Activated T-cell treated with anti-CD3 and anti-CD28 coated beads, Interleukin-2, amount 50 U/mL, for 24 hours (primary cell): ENCODE results near the gene NEIL3.

ENCODE experiments used
- DNase-seq: peaks from one replicate; pipeline ENCODE4 v3.0.0-alpha.2; 2020
- H3K27ac Mint-ChIP-seq: 2 replicates; pipeline ENCODE4 v1.8.0; 2020; ENCODE audit warnings: mild to moderate bottlenecking, mixed read lengths
- H3K27me3 Mint-ChIP-seq: 2 replicates; pipeline ENCODE4 v1.8.0; 2020; ENCODE audit warnings: mixed read lengths
- H3K36me3 Mint-ChIP-seq: 2 replicates; pipeline ENCODE4 v1.8.0; 2020; ENCODE audit warnings: low read depth, mixed read lengths
- H3K4me1 Mint-ChIP-seq: 2 replicates; pipeline ENCODE4 v1.8.0; 2020; ENCODE audit warnings: low read depth, mixed read lengths
- H3K4me3 Mint-ChIP-seq: 2 replicates; pipeline ENCODE4 v1.8.0; 2020; ENCODE audit warnings: mild to moderate bottlenecking, moderate library complexity, mixed read lengths
- H3K9me3 Mint-ChIP-seq: 2 replicates; pipeline ENCODE4 v1.8.0; 2020; ENCODE audit warnings: mixed read lengths

Gene NEIL3, protein sequence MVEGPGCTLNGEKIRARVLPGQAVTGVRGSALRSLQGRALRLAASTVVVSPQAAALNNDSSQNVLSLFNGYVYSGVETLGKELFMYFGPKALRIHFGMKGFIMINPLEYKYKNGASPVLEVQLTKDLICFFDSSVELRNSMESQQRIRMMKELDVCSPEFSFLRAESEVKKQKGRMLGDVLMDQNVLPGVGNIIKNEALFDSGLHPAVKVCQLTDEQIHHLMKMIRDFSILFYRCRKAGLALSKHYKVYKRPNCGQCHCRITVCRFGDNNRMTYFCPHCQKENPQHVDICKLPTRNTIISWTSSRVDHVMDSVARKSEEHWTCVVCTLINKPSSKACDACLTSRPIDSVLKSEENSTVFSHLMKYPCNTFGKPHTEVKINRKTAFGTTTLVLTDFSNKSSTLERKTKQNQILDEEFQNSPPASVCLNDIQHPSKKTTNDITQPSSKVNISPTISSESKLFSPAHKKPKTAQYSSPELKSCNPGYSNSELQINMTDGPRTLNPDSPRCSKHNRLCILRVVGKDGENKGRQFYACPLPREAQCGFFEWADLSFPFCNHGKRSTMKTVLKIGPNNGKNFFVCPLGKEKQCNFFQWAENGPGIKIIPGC

GRCh38 chr4:177309522-177310371 lies at the start of gene NEIL3:
Gene NEIL3, plus strand, starts transcription at chr4:177309874. Its CDS starts 80 bp downstream, at chr4:177309954.
- Mint-ChIP-seq H3K27ac (peak within 1 kb of the TSS; percentile 95), H3K27me3 (no peaks in the 10 kb centered on the region), H3K36me3 (peaks cover 7% of the 10 kb centered on the region), H3K4me1 (peaks cover 28% of the 10 kb centered on the region), H3K4me3 (peak within 1 kb of the TSS; percentile 94), H3K9me3 (no peaks in the 10 kb centered on the region)
- DNase-seq: peak; percentile 98

GRCh38 chr4:177263818-177264217 lies 45.9 kb upstream of the NEIL3 start:
- H3K4me3 Mint-ChIP-seq: no peak overlapping the region
- H3K27ac Mint-ChIP-seq: no peak overlapping the region
- H3K36me3 Mint-ChIP-seq: no peaks in the 10 kb centered on the region
- no peaks in the 10 kb centered on the region for H3K4me1 Mint-ChIP-seq
- H3K27me3 Mint-ChIP-seq: peaks cover 11% of the 10 kb centered on the region
- no peaks in the 10 kb centered on the region for H3K9me3 Mint-ChIP-seq
- DNase-seq: no peak

DNA sequence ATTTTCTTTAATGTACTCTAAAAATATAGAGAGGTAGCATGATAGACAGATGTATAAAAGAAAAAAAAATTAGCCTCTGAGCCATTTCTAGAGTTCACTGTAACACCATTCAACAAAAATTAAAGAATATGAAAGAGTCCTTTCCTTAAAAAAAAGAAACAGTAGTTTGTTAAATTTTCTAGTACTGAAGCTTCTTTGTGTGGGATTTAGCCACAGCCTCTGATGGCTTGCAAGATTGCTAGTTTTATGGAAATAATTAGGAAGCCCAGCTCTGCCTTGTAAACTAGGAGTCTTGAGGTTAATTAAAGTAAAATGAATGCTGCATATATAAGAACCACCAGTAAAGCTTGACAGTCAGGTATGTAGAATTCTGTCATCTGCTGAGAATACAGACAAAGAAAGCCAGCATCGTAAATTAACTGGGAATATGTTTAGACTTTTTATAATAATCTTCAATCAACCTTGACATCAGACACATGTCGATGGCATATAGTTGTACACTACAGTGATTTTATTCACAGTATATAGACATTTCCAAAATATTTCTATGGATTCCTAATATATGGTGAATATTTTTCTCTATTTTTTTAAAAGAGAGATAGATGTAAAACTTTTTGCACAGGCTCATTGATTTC lies 44.8 kb upstream of the NEIL3 start:
- DNase-seq: no peak
- Mint-ChIP-seq H3K9me3 (no peaks in the 10 kb centered on the region), H3K27me3 (peaks cover 11% of the 10 kb centered on the region), H3K4me3 (no peak overlapping the region), H3K36me3 (no peaks in the 10 kb centered on the region), H3K27ac (no peak overlapping the region), H3K4me1 (no peaks in the 10 kb centered on the region)

GRCh38 chr4:177265729-177266128 lies 43.9 kb upstream of the NEIL3 start:
- H3K27ac Mint-ChIP-seq: no peak overlapping the region
- no peak overlapping the region for H3K4me3 Mint-ChIP-seq
- H3K9me3 Mint-ChIP-seq: no peaks in the 10 kb centered on the region
- H3K36me3 Mint-ChIP-seq: no peaks in the 10 kb centered on the region
- no peaks in the 10 kb centered on the region for H3K4me1 Mint-ChIP-seq
- H3K27me3 Mint-ChIP-seq: peaks cover 5% of the 10 kb centered on the region
- DNase-seq: no peak

DNA sequence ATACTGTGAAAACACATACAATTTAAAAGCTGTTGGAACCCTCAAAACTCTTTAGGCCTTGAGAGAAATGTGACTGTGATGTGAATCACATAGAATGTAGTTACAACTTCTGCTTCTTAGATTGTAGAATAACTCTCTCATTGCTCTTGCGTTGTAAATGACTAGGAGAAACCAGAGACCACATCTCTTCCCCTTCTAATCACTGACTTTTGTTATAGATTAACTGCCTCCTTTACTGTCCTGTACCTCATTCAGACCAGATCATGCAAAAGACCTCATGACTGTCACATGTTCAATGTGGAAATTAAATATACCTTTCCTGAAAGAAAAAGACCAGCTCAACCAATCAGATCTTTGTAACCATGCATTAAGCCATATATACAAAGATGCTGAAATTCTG lies 43.2 kb upstream of the NEIL3 start:
- peaks cover 3% of the 10 kb centered on the region for H3K27me3 Mint-ChIP-seq
- no peak overlapping the region for H3K4me3 Mint-ChIP-seq
- no peak overlapping the region for H3K27ac Mint-ChIP-seq
- H3K36me3 Mint-ChIP-seq: no peaks in the 10 kb centered on the region
- DNase-seq: no peak
- H3K9me3 Mint-ChIP-seq: no peaks in the 10 kb centered on the region
- no peaks in the 10 kb centered on the region for H3K4me1 Mint-ChIP-seq

DNA sequence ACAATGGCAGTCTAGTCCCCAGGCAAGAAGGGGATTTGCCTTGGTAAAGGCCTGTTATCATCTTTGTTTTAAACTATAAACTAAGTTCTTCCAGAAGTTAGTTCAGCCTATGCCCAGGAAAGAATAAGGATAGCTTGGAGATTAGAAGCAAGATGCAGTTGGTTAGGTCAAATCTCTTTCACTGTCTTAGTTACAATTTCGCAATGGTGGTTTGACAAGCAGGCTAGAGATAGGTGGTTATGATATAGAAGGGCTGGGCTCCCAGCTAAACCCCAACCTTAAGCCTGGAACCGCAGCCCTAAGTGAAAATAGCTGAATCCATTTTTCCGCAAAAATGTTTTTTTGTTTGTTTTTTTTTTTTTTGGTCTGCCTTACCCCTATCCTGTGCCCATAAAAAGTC lies 41.8 kb upstream of the NEIL3 start:
- DNase-seq: no peak
- H3K4me3 Mint-ChIP-seq: no peak overlapping the region
- no peaks in the 10 kb centered on the region for H3K9me3 Mint-ChIP-seq
- H3K36me3 Mint-ChIP-seq: no peaks in the 10 kb centered on the region
- no peak overlapping the region for H3K27ac Mint-ChIP-seq
- peaks cover 3% of the 10 kb centered on the region for H3K27me3 Mint-ChIP-seq
- no peaks in the 10 kb centered on the region for H3K4me1 Mint-ChIP-seq

DNA sequence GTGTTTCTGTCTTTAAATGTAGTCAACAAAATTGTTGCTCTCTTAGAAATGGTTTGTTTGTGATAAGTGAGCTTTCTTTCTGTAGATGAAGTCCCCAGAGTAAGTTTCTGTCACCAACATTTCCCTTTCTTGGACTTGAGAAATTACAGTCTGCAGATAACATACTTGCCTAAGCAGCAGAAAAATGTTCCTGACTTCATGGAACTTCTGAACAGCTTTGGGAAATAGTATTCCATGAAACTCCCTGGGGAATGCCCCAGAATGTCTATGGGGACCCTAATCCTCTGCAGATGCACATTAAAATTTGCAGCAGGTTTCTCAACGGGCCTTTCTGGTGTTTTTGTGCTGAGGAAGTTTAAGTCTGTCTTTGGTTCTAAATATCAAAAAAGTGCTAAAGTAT lies 38.6 kb upstream of the NEIL3 start:
- DNase-seq: no peak
- Mint-ChIP-seq H3K27ac (no peak overlapping the region), H3K9me3 (no peaks in the 10 kb centered on the region), H3K36me3 (no peaks in the 10 kb centered on the region), H3K27me3 (peaks cover 6% of the 10 kb centered on the region), H3K4me3 (no peak overlapping the region), H3K4me1 (no peaks in the 10 kb centered on the region)

- Mint-ChIP-seq H3K4me3 (no peak overlapping the region), H3K36me3 (no peaks in the 10 kb centered on the region), H3K27ac (no peak overlapping the region), H3K4me1 (no peaks in the 10 kb centered on the region), H3K9me3 (no peaks in the 10 kb centered on the region), H3K27me3 (peaks cover 6% of the 10 kb centered on the region)
- no peak for DNase-seq
Measured at GRCh38 chr4:177271915-177272766, 37.5 kb upstream of the NEIL3 start.

DNA sequence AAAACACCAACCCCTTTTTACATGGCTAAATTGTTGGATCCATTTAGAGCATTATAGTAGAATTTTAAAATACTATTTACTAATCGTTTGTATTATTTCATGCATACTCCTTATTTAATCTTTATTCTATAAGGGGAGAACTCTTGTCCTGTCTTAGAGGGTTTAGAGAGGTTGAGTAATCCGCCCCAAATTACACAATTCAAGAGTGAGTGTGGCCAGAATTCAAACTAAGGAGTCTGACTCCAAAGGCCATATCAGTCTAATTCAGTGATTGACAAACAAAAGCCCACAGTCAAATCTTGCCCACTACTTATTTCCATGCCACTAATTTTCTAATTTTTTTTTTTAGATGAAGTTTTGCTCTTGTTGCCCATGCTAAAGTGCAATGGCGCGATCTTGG lies 33.7 kb upstream of the NEIL3 start:
- Mint-ChIP-seq H3K27ac (no peak overlapping the region), H3K9me3 (no peaks in the 10 kb centered on the region), H3K27me3 (peaks cover 3% of the 10 kb centered on the region), H3K36me3 (no peaks in the 10 kb centered on the region), H3K4me1 (no peaks in the 10 kb centered on the region), H3K4me3 (no peak overlapping the region)
- no peak for DNase-seq

- no peak for DNase-seq
- H3K4me1 Mint-ChIP-seq: peaks cover 3% of the 10 kb centered on the region
- H3K9me3 Mint-ChIP-seq: no peaks in the 10 kb centered on the region
Measured at GRCh38 chr4:177281351-177281909, 28.2 kb upstream of the NEIL3 start.

DNA sequence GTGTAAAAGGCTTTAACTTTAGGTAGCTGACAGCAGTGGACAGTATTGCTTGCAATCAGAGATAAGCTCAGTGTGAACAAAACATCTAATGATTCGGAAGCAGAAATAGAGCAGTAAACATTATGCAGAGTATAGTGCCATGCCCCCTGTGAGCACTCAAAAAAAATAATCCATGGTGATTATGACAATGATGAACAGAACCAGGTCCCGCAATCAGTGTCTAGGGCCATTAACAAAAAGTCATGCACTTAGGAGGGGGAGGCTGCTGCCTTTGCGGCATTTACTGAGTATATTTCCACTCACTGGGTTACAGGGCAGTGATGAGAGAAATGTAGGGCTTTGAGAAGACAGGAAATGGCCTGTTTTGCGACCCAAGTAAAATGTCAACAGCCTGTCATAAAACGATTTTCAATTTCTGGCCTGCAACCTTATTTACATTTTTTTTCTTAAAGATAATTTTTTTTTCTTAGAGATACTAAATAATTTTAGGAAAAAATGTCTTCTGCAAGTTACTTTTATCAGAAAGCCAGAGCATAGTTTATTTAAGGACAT lies 27.3 kb upstream of the NEIL3 start:
- Mint-ChIP-seq H3K36me3 (no peaks in the 10 kb centered on the region), H3K27ac (no peak overlapping the region), H3K27me3 (no peaks in the 10 kb centered on the region), H3K4me3 (no peak overlapping the region), H3K9me3 (no peaks in the 10 kb centered on the region), H3K4me1 (peaks cover 3% of the 10 kb centered on the region)
- no peak for DNase-seq

More at GRCh38 chr4:177281351-177281909, 28.2 kb upstream of the NEIL3 start:
- Mint-ChIP-seq H3K4me3 (no peak overlapping the region), H3K27me3 (no peaks in the 10 kb centered on the region), H3K36me3 (no peaks in the 10 kb centered on the region), H3K27ac (no peak overlapping the region)

- Mint-ChIP-seq H3K4me1 (peaks cover 3% of the 10 kb centered on the region), H3K27me3 (no peaks in the 10 kb centered on the region), H3K4me3 (no peak overlapping the region)
Measured at GRCh38 chr4:177283167-177283566, 26.5 kb upstream of the NEIL3 start.

DNA sequence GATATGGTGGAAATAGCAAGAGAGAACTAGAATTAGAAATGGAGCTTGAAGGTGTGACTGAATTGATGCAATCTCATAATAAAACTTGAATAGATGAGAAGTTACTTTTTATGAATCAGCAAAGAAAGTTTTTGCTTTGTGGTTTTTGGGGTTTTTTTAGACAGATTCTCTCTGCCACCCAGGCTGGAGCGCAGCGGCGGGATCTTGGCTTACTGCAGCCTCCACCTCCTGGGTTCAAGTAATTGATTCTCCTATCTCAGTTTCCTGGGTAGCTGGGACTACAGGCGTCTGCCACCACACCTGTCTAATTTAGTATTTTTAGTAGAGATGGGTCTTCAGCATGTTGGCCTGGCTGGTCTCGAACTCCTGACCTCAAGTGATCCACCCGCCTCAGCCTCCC lies 23.7 kb upstream of the NEIL3 start:
- Mint-ChIP-seq H3K27me3 (no peaks in the 10 kb centered on the region), H3K9me3 (no peaks in the 10 kb centered on the region), H3K36me3 (no peaks in the 10 kb centered on the region), H3K27ac (no peak overlapping the region), H3K4me3 (no peak overlapping the region), H3K4me1 (peaks cover 3% of the 10 kb centered on the region)
- DNase-seq: no peak

More at GRCh38 chr4:177283167-177283566, 26.5 kb upstream of the NEIL3 start:
- H3K27ac Mint-ChIP-seq: no peak overlapping the region
- no peaks in the 10 kb centered on the region for H3K9me3 Mint-ChIP-seq
- no peak for DNase-seq
- H3K36me3 Mint-ChIP-seq: no peaks in the 10 kb centered on the region
